Measurements from ENCODE around the gene RHO.

Gene RHO

GRCh38 chr3:129519896-129520715 lies 8.3 kb upstream of the RHO start:
- ATAC-seq: no peak

GRCh38 chr3:129520960-129521359 lies 7.5 kb upstream of the RHO start:
- no peak for DNase-seq

More at GRCh38 chr3:129519896-129520715, 8.3 kb upstream of the RHO start:
- no peak for DNase-seq

GRCh38 chr3:129521611-129522010 lies 6.8 kb upstream of the RHO start:
- no peak for DNase-seq
- no peak for ATAC-seq

More at GRCh38 chr3:129520960-129521359, 7.5 kb upstream of the RHO start:
- ATAC-seq: no peak

GRCh38 chr3:129522953-129523352 lies 5.5 kb upstream of the RHO start:
- no peak for ATAC-seq

GRCh38 chr3:129524081-129524480 lies 4.4 kb upstream of the RHO start:
- ATAC-seq (no peak), DNase-seq (no peak)

More at GRCh38 chr3:129522953-129523352, 5.5 kb upstream of the RHO start:
- no peak for DNase-seq

GRCh38 chr3:129525341-129525968 lies 3.0 kb upstream of the RHO start:
- DNase-seq: peak; percentile 27
- peak; percentile 84 for ATAC-seq

- ATAC-seq (no peak), DNase-seq (no peak)
Observed at GRCh38 chr3:129526121-129526900, 2.1 kb upstream of the RHO start.

- ATAC-seq: no peak
- no peak for DNase-seq
Observed at GRCh38 chr3:129527262-129527661, 1.2 kb upstream of the RHO start.

- no peak for DNase-seq
- ATAC-seq: no peak
Observed at GRCh38 chr3:129529436-129530210, 1.2 kb downstream of the RHO start.

DNA sequence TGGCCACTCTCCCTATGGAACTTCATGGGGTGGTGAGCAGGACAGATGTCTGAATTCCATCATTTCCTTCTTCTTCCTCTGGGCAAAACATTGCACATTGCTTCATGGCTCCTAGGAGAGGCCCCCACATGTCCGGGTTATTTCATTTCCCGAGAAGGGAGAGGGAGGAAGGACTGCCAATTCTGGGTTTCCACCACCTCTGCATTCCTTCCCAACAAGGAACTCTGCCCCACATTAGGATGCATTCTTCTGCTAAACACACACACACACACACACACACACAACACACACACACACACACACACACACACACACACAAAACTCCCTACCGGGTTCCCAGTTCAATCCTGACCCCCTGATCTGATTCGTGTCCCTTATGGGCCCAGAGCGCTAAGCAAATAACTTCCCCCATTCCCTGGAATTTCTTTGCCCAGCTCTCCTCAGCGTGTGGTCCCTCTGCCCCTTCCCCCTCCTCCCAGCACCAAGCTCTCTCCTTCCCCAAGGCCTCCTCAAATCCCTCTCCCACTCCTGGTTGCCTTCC lies 1.9 kb downstream of the RHO start:
- DNase-seq: no peak

DNA sequence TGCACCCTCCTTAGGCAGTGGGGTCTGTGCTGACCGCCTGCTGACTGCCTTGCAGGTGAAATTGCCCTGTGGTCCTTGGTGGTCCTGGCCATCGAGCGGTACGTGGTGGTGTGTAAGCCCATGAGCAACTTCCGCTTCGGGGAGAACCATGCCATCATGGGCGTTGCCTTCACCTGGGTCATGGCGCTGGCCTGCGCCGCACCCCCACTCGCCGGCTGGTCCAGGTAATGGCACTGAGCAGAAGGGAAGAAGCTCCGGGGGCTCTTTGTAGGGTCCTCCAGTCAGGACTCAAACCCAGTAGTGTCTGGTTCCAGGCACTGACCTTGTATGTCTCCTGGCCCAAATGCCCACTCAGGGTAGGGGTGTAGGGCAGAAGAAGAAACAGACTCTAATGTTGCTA lies 2.4 kb downstream of the RHO start:
- no peak for ATAC-seq
- DNase-seq: no peak

More for the DNA sequence above, 1.9 kb downstream of the RHO start:
- ATAC-seq: no peak

DNA sequence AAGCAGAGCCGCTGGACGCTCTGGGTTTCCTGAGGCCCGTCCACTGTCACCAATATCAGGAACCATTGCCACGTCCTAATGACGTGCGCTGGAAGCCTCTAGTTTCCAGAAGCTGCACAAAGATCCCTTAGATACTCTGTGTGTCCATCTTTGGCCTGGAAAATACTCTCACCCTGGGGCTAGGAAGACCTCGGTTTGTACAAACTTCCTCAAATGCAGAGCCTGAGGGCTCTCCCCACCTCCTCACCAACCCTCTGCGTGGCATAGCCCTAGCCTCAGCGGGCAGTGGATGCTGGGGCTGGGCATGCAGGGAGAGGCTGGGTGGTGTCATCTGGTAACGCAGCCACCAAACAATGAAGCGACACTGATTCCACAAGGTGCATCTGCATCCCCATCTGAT lies 3.3 kb downstream of the RHO start:
- DNase-seq: no peak
- ATAC-seq: no peak

- DNase-seq (no peak), ATAC-seq (no peak)
Observed at GRCh38 chr3:129532261-129532660, 3.8 kb downstream of the RHO start.

DNA sequence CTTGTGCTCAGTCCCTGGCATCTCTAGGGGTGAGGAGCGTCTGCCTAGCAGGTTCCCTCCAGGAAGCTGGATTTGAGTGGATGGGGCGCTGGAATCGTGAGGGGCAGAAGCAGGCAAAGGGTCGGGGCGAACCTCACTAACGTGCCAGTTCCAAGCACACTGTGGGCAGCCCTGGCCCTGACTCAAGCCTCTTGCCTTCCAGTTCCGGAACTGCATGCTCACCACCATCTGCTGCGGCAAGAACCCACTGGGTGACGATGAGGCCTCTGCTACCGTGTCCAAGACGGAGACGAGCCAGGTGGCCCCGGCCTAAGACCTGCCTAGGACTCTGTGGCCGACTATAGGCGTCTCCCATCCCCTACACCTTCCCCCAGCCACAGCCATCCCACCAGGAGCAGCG lies 5.0 kb downstream of the RHO start:
- ATAC-seq: no peak
- DNase-seq: no peak

DNA sequence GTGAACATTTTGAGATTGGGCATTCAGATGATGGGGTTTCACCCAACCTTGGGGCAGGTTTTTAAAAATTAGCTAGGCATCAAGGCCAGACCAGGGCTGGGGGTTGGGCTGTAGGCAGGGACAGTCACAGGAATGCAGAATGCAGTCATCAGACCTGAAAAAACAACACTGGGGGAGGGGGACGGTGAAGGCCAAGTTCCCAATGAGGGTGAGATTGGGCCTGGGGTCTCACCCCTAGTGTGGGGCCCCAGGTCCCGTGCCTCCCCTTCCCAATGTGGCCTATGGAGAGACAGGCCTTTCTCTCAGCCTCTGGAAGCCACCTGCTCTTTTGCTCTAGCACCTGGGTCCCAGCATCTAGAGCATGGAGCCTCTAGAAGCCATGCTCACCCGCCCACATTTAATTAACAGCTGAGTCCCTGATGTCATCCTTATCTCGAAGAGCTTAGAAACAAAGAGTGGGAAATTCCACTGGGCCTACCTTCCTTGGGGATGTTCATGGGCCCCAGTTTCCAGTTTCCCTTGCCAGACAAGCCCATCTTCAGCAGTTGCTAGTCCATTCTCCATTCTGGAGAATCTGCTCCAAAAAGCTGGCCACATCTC lies 6.1 kb downstream of the RHO start:
- ATAC-seq (no peak), DNase-seq (no peak)

DNA sequence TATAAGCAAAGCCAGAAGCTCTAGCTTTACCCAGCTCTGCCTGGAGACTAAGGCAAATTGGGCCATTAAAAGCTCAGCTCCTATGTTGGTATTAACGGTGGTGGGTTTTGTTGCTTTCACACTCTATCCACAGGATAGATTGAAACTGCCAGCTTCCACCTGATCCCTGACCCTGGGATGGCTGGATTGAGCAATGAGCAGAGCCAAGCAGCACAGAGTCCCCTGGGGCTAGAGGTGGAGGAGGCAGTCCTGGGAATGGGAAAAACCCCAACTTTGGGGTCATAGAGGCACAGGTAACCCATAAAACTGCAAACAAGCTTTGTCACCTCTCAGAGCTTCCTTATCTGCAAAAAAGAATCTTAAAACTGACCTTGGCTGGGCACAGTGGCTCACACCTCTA lies 6.6 kb downstream of the RHO start:
- no peak for ATAC-seq
- no peak for DNase-seq

- no peak for ATAC-seq
- no peak for DNase-seq
Observed at GRCh38 chr3:129536374-129536667, 7.9 kb downstream of the RHO start.

DNA sequence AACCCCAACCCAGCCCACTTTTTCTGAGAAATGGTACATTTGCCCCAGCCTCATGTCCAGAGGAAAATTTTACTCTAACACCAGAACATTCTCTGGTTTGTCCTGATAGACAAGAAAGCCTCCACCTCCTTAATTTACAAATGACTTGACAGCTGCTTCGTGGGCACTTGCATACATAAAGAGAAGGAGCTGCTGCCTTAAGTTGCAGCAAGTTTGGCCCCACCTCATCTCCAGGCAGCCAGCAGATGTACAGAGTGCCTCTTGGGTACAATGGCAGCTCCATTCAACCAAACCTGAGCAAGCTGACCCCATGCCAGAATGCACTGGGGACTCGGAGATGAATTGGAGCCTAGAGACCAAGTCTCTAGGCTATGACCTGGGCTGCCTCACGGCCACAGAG lies 8.4 kb downstream of the RHO start:
- ATAC-seq: no peak

DNA sequence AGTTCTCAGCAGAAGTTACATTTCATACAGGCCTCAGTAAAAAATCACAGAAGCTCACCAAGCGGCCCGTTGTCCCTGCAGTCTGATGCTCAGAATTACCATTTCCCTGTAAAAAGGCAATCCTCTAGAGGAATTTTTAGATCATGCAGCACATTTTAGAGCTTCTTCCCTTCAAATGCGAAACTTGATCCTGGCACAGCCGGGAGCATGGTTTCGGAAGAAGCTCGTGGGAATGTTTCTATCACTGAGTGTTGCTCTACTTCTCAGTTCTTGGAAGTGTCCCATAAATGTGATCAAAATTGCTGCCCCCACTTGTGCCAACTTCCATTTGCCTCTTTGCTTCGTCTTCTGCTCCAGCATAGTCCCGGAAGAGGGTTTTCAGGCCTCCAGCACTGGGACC lies 10.8 kb downstream of the RHO start:
- DNase-seq (no peak), ATAC-seq (no peak)

More for the DNA sequence above, 8.4 kb downstream of the RHO start:
- DNase-seq: no peak

GRCh38 chr3:129540776-129541516 lies 12.5 kb downstream of the RHO start:
- no peak for DNase-seq
- no peak for ATAC-seq

DNA sequence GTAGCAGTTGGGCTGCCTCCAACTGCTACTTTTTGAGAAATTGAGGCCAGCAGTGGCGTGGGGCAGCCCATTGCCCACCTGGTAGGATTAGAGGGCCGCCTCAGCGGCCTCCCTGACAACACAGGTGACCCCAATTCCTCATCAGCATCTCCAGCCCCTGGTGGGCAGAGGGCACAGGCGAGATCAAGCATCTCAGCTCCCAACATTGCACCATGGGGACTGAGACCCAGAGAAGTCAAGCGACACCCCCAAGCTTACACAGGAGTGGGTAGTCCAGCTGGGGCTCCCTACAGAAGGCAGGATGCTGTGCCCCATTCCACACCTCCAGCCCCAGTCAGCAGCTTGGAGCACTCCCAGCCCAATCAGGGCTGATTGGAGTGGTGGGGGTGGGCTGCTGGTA lies 14.3 kb downstream of the RHO start:
- DNase-seq: no peak
- no peak for ATAC-seq
